Endothelial cell of umbilical vein (primary cell): ENCODE results near the gene CHURC1. TPM values are rescaled to one million over a fixed set of nuclear protein-coding genes. Genes with fewer than 3 reads are reported as not detected.

ENCODE experiments used
- BruUV-seq: library from RNA; stranded (reverse); fragments of 400-500 nt; replicated peaks from 2 replicates; lab custom pipeline; 2021; lab: Mats Ljungman, UMichigan
- CTCF ChIA-PET: fragments of 300-600, 350-600 bp; sonication (Branson Sonifier 250); formaldehyde crosslinking; loops from one replicate; lab custom pipeline; 2021; ENCODE audit warnings: antibody characterized with exemption, inconsistent platforms; lab: Charles Lee
- POLR2A ChIA-PET: fragments of 300-600, 350-600 bp; sonication (Branson Sonifier 250); formaldehyde crosslinking; loops from one replicate; lab custom pipeline; 2021; ENCODE audit warnings: antibody characterized with exemption, inconsistent platforms; lab: Charles Lee
- DNase-seq: peaks from one replicate; pipeline ENCODE4 v3.0.0-alpha.2; 2011; ENCODE audit warnings: low read depth, low spot score
- FAIRE-seq: peaks from 2 replicates; lab custom pipeline; 2011; peaks lifted over from hg19 to GRCh38; lab: Jason Lieb, UNC
- H2AFZ ChIP-seq: 2 replicates; pipeline ENCODE4 v1.6.0; 2012; ENCODE audit warnings: low read depth, low read length, control low read depth, inconsistent platforms
- H3K27ac ChIP-seq: 2 replicates; pipeline ENCODE4 v1.5.1; 2011; ENCODE audit warnings: low read depth, mild to moderate bottlenecking, control low read depth, low read length, moderate library complexity; ENCODE audit not compliant: insufficient read depth
- H3K27me3 ChIP-seq, 2 experiments: 2 replicates each; pipeline versions ENCODE4 v1.6.0 to v1.6.1; 2011; ENCODE audit warnings: low read length in 2 of 2, mixed read lengths in 1 of 2; ENCODE audit not compliant: control insufficient read depth in 2 of 2, insufficient read depth in 2 of 2
- H3K36me3 ChIP-seq, 2 experiments: 2 replicates in 1 of 2; 3 replicates in 1 of 2; pipeline ENCODE4 v1.5.1; 2011; ENCODE audit warnings: low read length in 2 of 2, mild to moderate bottlenecking in 1 of 2, moderate library complexity in 1 of 2; ENCODE audit not compliant: control insufficient read depth in 2 of 2, insufficient read depth in 2 of 2; ENCODE audit errors: extremely low read depth in 1 of 2
- H3K4me1 ChIP-seq: 3 replicates; pipeline ENCODE4 v1.5.1; 2011; ENCODE audit warnings: mild to moderate bottlenecking, low read length; ENCODE audit not compliant: control insufficient read depth, insufficient read depth; ENCODE audit errors: extremely low read depth
- H3K4me2 ChIP-seq: 2 replicates; pipeline ENCODE4 v1.6.1; 2011; ENCODE audit warnings: low read length, control low read depth, mixed read lengths; ENCODE audit not compliant: insufficient read depth
- H3K4me3 ChIP-seq, 3 experiments: fragments of 200-600 bp in 1 of 3; sonication (generic), shearing (Covaris generic) in 1 of 3; replicated peaks in 1 of 3; 2 replicates each; pipeline ENCODE4 v1.5.1; 2011 to 2016; ENCODE audit warnings: control low read depth in 3 of 3, low read length in 3 of 3, mild to moderate bottlenecking in 2 of 3, inconsistent platforms in 1 of 3, low read depth in 1 of 3, moderate library complexity in 1 of 3; ENCODE audit not compliant: insufficient read depth in 1 of 3
- H3K79me2 ChIP-seq: 2 replicates; pipeline ENCODE4 v1.6.0; 2012; ENCODE audit warnings: low read length, inconsistent platforms; ENCODE audit not compliant: control insufficient read depth, insufficient read depth
- H3K9ac ChIP-seq: replicated peaks from 2 replicates; pipeline ENCODE3; 2011; ENCODE audit warnings: low read length, control low read depth; ENCODE audit not compliant: insufficient read depth; ENCODE audit errors: extremely low read depth
- H3K9me1 ChIP-seq: replicated peaks from 3 replicates; pipeline ENCODE4 v1.6.0; 2011; ENCODE audit warnings: mild to moderate bottlenecking, low read length; ENCODE audit not compliant: control insufficient read depth, insufficient read depth; ENCODE audit errors: extremely low read depth
- H3K9me3 ChIP-seq: replicated peaks from 2 replicates; pipeline ENCODE4 v1.5.1; 2012; ENCODE audit warnings: low read length, inconsistent platforms; ENCODE audit not compliant: control insufficient read depth, insufficient read depth
- H4K20me1 ChIP-seq: replicated peaks from 2 replicates; pipeline ENCODE3; 2011; ENCODE audit warnings: mild to moderate bottlenecking, low read length; ENCODE audit not compliant: control insufficient read depth, insufficient read depth; ENCODE audit errors: extremely low read depth
- CTCF ChIP-seq, 2 donors: IDR thresholded peaks; 1 replicate in 1 of 2; 2 replicates in 1 of 2; pipeline ENCODE4 v1.5.1; 2011; ENCODE audit warnings: low read length in 2 of 2, mild to moderate bottlenecking in 2 of 2, moderate library complexity in 2 of 2, control low read depth in 1 of 2, inconsistent platforms in 1 of 2, low read depth in 1 of 2; ENCODE audit not compliant: insufficient read depth in 1 of 2; ENCODE audit errors: extremely low read depth in 1 of 2
- EZH2 ChIP-seq: IDR thresholded peaks from 2 replicates; pipeline ENCODE4 v1.6.1; 2012; ENCODE audit warnings: borderline replicate concordance, low read depth, mild to moderate bottlenecking, moderate library complexity, low read length, inconsistent platforms; ENCODE audit not compliant: severe bottlenecking
- FOS ChIP-seq: IDR thresholded peaks from 2 replicates; pipeline ENCODE4 v1.6.1; 2011; ENCODE audit warnings: mild to moderate bottlenecking, low read length, moderate library complexity, borderline replicate concordance; ENCODE audit not compliant: insufficient read depth
- GATA2 ChIP-seq: IDR thresholded peaks from 2 replicates; pipeline ENCODE4 v1.7.0; 2011; ENCODE audit warnings: low read depth, mild to moderate bottlenecking, moderate library complexity, mixed read lengths, low read length; ENCODE audit not compliant: insufficient read length, insufficient read depth
- JUN ChIP-seq: IDR thresholded peaks from 2 replicates; pipeline ENCODE4 v1.6.1; 2011; ENCODE audit warnings: borderline replicate concordance, low read depth; ENCODE audit not compliant: insufficient read length, insufficient read depth
- MAX ChIP-seq: IDR thresholded peaks from 2 replicates; pipeline ENCODE4 v1.6.1; 2011; ENCODE audit not compliant: insufficient read depth, insufficient read length
- MYC ChIP-seq: IDR thresholded peaks from one replicate; pipeline ENCODE4 v1.6.1; 2011; ENCODE audit warnings: mild to moderate bottlenecking, low read depth, low read length
- POLR2A ChIP-seq: IDR thresholded peaks from 2 replicates; pipeline ENCODE4 v1.6.1; 2012; ENCODE audit warnings: low read depth, mild to moderate bottlenecking, control low read depth, low read length
- POLR2AphosphoS5 ChIP-seq: IDR thresholded peaks from 2 replicates; pipeline ENCODE4 v1.6.1; 2012; ENCODE audit warnings: low read depth, mild to moderate bottlenecking, control low read depth, low read length, moderate library complexity; ENCODE audit not compliant: insufficient read depth
- dilution Hi-C: fragments of 300-500 bp; cut with MboI; formaldehyde crosslinking; loops from one replicate; pipeline ENCODE4 v1.15.0; 2019; ENCODE audit warnings: low sequenced_read_pairs; ENCODE audit not compliant: extremely low pct_ligation_motif_present
- intact Hi-C: fragments of 100-400 bp; cut with micrococcal nuclease; formaldehyde crosslinking; loops from one replicate; pipeline ENCODE4 v1.10.0; 2022
- polyA plus RNA-seq, 4 experiments: library from polyadenylated mRNA; depleted of rRNA in 3 of 4; stranded (reverse) in 3 of 4; unstranded in 1 of 4; fragments of >200 nt; gene quantifications; 2 replicates each; pipeline versions ENCODE4 v1.2.1 to v1.2.3, GENCODE V29; 2011 to 2012; ENCODE audit warnings: missing spikeins in 1 of 4
- total RNA-seq: library from RNA; stranded (reverse); gene quantifications from 2 replicates; pipeline ENCODE4 v1.2.3, GENCODE V29; 2021

Gene CHURC1
- total and polyA plus RNA-seq, 2 donors (not counting 3 experiments of a cell fraction or from before 2014, with no cell fraction given) = 44.4 to 62.2 TPM

GRCh38 chr14:64968167-64968566, 53.9 kb downstream of the CHURC1 start:
- DNase-seq (no peak), FAIRE-seq (no peak)
- H3K27ac ChIP-seq = no peak overlapping the region
- no peaks in the 10 kb centered on the region for H3K9me3 ChIP-seq
- dilution Hi-C loops = no loop called here
- H3K27me3 ChIP-seq = no peaks in the 10 kb centered on the region
- no peak overlapping the region for H3K4me2 ChIP-seq
- CTCF ChIA-PET = interaction anchor here (1.1 kb wide), 1 partner anchor 52 kb away, joined by 3 read pairs; no protein-coding TSS in a partner anchor
- no peaks in the 10 kb centered on the region for H3K36me3 ChIP-seq
- POLR2A ChIA-PET = no interaction called here
- H3K9ac ChIP-seq = no peak overlapping the region
- H3K9me1 ChIP-seq = no peaks in the 10 kb centered on the region
- H3K79me2 ChIP-seq = no peaks in the 10 kb centered on the region
- no peaks in the 10 kb centered on the region for H4K20me1 ChIP-seq
- intact Hi-C loops = no loop called here
- BruUV-seq = no TSS peak
- H2AFZ ChIP-seq = no peak overlapping the region
- no peak overlapping the region for H3K4me3 ChIP-seq
- H3K4me1 ChIP-seq = peaks cover 14% of the 10 kb centered on the region
- TF ChIP-seq MYC (no peak), EZH2 (no peak), MAX (no peak), POLR2AphosphoS5 (no peak), JUN (no peak), POLR2A (no peak), FOS (no peak)

GRCh38 chr14:64968651-64969050, 54.4 kb downstream of the CHURC1 start:
- H3K9ac ChIP-seq = no peak overlapping the region
- no peaks in the 10 kb centered on the region for H4K20me1 ChIP-seq
- CTCF ChIA-PET = interaction anchor here (1.1 to 2.5 kb wide), 2 partner anchors 18 to 52 kb away, joined by 3 to 6 read pairs; partner anchors contain the start of gene FNTB
- H3K36me3 ChIP-seq = no peaks in the 10 kb centered on the region
- POLR2A ChIA-PET = no interaction called here
- H3K27me3 ChIP-seq = no peaks in the 10 kb centered on the region
- DNase-seq = no peak
- H3K9me1 ChIP-seq = no peaks in the 10 kb centered on the region
- no peak for FAIRE-seq
- no peaks in the 10 kb centered on the region for H3K9me3 ChIP-seq
- intact Hi-C loops = no loop called here
- H3K4me3 ChIP-seq = no peak overlapping the region
- no peak overlapping the region for H2AFZ ChIP-seq
- H3K4me1 ChIP-seq = peaks cover 14% of the 10 kb centered on the region
- no TSS peak for BruUV-seq
- dilution Hi-C loops = no loop called here
- H3K79me2 ChIP-seq = no peaks in the 10 kb centered on the region
- no peak overlapping the region for H3K4me2 ChIP-seq
- TF ChIP-seq JUN (no peak), POLR2A (no peak), FOS (no peak), POLR2AphosphoS5 (no peak), EZH2 (no peak), GATA2 (no peak), MYC (no peak), MAX (no peak), CTCF (IDR thresholded peaks at IDR 0.05; ENCODE audit: extremely low read depth in 1 of 2, insufficient read depth in 1 of 2, low read depth in 1 of 2, low read length in 2 of 2) (no peak)
- no peak overlapping the region for H3K27ac ChIP-seq
